HG02840 (cell line): ENCODE results near the gene SLC17A9.

Source experiments
- ATAC-seq: cut with Tn5 transposase; IDR thresholded peaks from one replicate; pipeline ENCODE4 v1.9.1; 2021; ENCODE audit warnings: mild to moderate bottlenecking, moderate library complexity, moderate number of reproducible peaks; ENCODE audit not compliant: unreplicated experiment, low FRiP score

SLC17A9 gene

DNA sequence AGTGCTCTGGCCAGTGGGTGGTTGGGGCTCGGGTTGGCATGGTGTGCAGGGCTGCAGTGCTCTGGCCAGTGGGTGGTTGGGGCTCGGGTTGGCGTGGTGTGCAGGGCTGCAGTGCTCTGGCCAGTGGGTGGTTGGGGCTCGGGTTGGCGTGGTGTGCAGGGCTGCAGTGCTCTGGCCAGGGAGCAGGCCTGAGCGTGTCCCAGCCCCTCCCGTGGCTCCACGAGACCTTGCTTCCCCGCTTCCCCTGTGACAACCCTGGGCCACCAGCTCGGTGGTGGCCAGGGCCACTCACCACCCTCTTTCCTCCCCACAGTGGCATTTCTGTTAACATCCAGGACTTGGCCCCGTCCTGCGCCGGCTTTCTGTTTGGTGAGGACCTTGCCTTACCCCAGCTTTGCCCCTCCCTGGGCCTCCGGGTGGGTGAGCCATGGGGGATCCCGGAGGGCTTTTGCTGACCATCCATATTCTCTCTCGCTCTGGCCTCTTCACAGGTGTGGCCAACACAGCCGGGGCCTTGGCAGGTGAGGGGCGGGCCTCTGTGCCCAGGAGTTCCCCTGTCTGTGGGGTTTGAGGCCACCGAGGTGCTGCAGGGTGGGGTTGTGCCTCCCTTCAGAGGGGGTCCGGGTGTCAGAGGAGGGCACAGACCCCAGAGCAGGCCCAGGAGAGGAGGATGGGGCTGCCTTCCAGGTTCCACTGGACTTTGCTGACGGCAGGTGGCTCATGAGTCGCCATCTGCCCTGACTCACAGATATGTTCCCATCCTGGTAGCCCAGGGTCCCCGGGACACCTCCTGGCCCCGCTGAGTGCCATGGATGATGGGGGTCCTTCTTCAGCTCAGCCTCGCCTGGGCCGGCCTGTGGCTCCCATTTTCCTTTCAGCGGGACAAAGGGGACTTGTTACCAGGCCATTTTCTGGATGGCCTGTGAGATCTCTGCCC lies 14.0 kb downstream of the SLC17A9 start:
- ATAC-seq, result no peak

DNA sequence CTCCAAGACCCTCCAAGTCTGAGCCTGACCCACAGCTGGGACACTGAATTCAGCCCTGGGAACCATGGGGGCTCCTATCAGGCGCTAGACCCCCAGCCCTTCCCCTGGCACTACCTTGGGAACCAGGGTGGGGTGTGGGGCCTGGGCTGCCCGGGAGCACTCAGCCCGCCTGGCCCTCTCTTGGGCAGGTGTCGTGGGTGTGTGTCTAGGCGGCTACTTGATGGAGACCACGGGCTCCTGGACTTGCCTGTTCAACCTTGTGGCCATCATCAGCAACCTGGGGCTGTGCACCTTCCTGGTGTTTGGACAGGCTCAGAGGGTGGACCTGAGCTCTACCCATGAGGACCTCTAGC lies 14.6 kb downstream of the SLC17A9 start:
- no peak for ATAC-seq

- ATAC-seq, result no peak
Observed at GRCh38 chr20:62967628-62968351, 15.3 kb downstream of the SLC17A9 start.

GRCh38 chr20:62968378-62969178 lies 16.1 kb downstream of the SLC17A9 start:
- ATAC-seq, result no peak

DNA sequence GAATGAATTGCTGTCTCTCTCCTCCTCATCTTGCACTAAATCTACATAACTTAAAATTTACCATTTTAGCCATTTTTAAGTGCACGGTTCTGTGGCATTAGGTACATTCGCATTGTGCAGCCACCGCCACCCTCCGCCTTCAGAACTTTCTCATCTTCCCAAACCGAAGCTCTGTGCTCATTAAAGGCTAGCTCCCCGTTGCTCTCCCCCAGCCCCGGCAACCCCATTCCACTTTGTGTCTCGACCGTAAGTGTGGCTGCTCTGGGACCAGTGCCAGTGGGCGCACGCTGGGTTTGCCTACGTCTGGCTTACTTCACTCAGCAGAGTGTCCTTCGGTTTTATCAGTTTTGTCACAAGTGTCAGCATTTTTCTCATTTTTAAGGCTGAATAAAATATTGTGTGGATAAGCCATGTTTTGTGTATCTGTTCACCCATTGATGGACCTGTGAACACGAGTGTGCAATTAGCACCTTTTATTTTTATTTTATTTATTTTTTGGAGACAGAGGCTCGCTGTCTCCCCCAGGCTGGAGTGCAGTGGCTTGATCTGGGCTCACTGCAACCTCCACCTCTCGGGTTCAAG lies 16.8 kb downstream of the SLC17A9 start:
- ATAC-seq, result no peak

DNA sequence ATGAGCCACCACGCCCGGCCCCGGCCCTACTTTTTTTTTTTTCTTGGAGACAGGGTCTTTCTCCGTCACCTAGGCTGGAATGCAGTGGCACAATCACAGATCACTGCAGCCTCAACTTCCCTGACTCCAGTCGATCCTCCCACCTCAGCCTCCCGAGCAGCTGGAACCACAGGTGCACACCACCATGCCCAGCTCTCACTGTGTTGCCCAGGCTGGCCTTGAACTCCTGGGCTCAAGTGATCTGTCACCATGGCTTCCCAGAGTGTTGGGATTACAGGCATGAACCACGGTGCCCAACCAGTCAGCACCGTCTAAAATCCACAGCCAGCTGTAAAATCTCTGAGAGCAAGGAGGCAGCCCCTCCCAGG lies 17.4 kb downstream of the SLC17A9 start:
- ATAC-seq, result no peak

DNA sequence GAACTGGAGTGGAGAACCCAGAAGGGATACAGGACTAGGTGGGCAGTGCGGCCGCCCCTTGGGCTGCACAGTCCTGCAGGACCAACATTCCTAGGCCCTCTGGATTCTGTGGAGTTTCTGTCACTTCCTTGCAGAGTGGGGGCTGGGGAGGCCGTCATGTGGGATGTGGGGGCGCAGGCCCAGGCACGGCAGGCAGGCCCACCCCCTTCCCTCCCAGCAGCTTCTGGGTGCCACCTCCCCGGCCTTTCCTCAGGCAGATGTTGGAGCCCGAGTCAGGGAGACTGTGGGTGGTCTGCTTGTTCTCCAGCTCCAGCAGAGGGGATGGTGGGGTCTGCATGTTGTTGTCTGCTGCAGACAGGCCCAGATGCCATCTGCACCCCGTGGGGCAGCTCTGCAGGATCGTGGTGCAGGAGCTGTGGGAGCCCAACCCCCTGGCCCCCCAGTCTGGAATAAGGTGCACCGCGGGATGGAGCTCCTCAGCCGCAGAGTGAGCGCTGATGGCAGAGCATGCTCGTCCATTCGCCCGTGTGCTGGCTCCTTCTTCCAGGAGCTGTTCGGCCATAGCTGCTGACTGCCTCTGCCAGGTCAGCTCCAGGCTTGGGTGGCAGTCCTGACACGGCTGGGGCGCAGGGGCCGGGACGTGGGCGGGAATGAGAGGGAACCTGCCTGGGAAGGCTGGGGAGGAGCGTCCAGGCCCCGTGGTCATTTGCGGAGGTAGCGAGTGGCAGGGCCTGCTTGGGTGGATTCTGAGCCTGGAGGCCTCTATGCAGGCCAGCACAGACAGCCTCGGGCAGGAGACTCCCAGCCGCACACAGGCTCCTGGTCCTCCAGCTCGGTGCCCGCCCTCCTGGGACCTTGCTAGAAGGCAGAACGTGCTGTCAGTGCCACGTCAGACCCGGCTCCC lies 18.1 kb downstream of the SLC17A9 start:
- ATAC-seq, result no peak

GRCh38 chr20:62971211-62971949 lies 18.9 kb downstream of the SLC17A9 start:
- ATAC-seq, result no peak

DNA sequence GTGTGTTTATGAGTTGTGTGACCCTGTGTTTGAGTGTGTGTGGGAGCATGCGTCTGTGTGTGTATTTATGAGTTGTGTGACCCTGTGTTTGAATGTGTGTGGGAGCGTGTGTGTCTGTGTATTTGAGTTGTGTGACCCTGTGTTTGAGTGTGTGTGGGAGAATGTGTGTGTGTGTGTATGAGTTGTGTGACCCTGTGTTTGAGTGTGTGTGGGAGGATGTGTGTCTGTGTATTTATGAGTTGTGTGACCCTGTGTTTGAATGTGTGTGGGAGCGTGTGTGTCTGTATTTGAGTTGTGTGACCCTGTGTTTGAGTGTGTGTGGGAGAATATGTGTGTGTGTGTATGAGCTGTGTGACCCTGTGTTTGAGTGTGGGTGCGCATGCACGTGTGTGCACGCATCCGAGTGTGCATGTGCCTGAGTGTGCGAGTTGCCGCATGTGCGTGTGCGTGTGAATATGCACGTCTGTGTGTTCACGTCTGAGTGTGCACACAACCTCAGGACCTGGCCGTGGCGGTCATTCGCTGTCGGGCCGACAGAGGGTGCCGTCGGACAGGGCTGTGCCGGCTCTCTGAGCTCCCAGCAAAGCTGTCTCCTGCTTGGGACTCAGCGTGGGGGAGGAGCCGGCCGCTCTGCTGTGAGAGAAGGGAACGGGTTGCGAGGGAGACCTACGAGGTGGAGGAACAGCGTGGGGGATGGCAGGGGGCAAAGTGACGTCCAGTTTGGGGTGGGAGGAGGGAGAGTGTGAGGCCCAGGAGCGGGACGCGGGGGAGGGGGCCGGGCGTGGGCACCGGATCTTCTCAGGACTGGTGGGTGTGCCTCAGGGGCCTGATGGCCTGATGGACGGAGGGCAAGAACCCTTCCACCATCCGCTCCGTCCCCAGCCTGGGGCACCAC lies 19.7 kb downstream of the SLC17A9 start:
- ATAC-seq, result no peak

DNA sequence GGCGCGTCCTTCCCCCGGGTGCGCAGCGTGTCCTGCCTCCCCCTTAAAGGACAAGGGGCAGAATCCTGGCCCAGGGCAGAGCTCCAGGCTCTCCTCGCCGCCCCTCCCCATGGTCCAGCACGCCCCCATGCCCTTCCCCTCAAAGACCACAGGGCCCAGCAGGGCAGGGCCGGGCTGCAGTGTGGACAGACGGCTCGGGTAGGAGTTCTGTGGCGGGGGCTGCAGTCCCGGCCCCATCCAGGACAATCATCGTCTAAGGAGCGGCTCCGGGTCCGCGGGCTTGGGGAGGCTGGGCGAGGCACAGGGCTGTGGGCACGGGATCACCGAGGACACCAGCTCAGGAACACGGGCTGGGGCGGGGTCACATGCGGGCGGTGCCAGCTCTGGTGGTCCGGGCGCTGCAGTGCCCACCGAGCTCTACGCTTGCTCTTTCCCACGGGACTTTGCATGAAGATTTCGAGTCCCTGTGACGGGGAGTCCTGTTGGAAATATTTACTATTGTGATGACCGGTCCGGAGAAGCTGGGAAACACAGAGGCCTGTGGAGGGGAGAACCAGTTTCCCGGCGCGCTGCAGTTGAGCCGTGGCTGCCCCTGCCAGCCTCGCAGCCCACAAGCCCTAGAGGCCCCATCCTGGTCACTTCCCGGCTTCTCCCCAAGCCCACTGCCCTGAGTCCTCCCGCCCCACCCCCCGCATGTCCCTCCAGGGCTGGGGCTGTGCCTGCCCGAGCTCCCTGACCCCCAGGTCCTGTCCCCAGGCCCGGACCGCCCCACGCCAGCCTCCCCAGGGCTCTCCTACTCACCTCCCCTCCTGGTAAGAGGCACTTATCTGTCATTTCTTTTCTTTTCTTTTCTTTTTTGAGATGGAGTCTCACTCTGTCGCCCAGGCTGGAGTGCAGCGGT lies 20.6 kb downstream of the SLC17A9 start:
- no peak for ATAC-seq

GRCh38 chr20:62975251-62975760 lies 22.8 kb downstream of the SLC17A9 start:
- ATAC-seq, result no peak

DNA sequence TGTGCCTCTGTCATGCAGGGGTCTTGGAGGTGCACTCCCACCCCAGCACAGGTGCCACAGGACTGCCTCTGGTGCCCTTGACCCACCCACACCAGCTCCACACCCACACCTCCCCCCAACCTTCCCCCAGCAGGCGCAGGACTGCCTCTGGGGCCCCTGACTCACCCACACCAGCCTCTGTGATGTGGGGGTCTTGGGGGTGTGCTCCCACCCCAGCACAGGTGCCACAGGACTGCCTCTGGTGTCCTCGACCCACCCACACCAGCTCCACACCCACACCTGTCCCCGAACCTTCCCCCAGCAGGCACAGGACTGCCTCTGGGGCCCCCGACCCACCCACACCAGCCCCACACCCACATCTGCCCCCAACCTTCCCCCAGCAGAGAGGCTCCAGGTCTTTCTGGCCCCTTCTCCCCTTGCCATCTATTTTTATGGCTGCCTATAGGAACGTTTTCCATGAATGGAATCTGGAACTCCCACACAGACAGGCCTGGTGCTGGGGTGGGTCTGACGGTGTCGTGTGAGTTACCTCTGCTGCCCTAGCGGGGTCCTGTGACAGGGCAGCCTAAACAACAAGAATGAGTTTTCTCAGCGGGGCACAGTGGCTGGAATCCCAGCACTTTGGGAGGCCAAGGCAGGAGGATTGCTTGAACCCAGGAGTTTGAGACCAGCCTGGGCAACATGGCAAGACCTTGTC lies 23.5 kb downstream of the SLC17A9 start:
- ATAC-seq, result no peak

DNA sequence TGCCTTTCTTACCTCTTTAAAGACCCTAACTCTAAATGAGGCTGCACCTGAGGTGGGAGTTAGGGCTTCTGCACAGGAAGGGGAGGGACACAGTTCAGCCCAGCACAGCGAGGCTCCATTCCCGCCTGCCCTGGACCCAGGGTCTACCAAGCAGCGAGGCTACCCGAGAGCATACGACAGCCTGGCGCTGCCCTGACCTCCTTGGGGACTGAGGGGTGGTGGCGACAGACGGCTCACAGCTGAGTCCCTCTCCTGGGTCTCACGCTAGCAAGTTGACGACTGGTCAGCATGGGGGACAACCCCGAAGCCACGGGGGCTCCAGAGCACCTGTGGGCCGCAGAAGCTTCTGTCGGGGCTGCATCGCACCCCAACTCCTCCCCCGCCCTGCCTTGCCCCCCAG lies 24.4 kb downstream of the SLC17A9 start:
- no peak for ATAC-seq

GRCh38 chr20:62977613-62978560 lies 25.4 kb downstream of the SLC17A9 start:
- ATAC-seq, result no peak

DNA sequence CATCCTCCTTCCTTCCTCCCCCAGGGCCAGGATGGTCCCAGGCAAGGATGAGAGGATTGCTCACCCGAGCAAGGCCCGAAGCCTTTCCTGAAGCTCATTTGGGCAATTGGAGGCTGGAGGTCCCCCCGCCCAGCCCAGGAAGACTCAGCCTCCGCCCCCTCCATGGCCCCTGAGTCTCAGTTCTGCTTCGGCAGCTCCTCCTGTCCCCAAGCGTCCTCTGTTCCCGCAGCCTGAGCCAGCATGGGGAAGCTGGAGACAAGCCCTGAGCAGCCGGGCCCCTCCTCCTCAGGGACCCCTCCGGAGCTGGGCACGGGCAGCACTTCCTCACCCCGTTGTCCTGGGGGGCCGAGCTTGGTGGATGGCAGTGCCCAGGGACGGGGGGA lies 26.0 kb downstream of the SLC17A9 start:
- no peak for ATAC-seq
